NCI-H748 treated with DMSO at 0.1 percent for 48 hours (cell line): ENCODE results near the gene ABCC5.

Experiments
- DNase-seq: peaks from one replicate; lab custom pipeline; 2025; lab: John Stamatoyannopoulos, UW

Gene ABCC5

DNA sequence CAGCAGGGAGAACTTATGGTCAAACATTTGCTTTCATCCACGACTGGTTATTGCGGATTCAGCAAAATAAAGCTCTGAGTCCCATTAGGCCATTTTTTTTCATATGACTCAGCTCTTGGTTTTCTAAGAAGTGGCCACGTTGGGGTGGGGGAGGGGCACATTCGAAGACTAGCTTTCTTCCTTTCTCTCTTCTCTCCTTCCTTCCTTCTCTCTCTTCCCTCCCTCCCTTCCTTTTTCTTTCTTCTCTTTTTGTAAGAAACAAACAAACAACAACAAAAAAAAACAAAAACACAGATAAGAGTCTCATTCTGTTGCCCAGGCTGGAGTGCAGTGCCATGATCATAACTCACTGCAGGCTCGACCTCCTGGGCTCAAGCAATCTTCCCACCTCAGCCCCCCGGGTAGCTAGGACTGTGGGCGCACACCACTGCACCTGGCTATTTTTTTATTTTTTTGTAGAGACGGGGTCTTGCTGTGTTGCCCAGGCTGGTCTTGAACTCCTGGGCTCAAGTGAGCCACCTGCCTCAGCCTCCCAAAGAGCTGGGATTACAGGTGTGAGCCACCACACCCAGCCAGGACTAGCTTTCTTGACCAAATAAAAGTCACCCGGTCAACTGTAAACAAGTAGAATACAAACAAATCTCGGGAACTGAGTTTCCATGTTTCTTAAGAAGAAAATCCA is 41.6 kb downstream of the ABCC5 start:
- no peak for DNase-seq

DNA sequence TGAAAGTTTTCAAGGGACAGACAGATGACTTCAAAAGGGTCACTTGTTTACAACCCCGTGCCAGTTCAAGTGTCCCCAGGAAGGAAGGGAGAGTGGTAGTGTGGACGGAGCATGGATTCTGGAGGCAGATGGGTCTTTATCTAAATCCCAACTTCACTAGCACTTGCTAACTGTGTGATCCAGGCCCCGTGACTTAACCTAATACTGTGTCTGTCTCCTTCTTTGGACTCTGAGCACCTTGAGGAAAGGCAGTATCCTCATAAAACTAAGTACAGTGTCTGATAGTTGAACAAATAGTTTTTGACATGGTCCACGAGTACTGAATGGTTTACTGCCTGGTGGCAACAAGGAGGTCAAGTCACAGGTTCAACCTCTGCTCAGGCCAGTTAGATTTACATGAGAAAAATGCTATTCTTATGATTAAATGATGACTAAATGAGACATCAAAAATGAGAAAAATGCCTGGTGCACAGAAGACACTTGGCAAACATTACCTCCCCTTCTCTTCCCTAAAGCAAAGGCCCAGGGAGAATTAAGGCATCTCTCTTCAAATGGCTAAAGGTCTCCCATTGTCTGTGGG is 48.9 kb downstream of the ABCC5 start:
- DNase-seq = no peak

DNA sequence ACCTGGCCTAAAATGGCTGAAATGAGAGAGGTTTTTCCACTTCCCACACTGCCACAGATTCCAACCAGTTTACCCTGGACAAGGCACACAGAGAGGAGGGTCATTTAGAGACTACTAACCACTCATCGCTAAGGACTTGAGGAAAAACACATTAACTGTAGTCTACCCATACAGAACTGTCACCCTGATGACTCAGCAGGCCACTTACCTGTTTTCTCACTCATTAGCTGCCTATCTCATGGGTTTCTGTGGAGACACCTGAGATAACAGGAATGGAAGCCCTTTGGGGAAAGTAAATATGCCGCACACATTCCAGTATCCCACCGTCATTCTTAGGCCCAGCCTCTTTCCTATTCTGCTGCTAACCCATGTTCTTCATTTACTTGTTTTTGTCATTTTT is 50.0 kb downstream of the ABCC5 start:
- DNase-seq = no peak

DNA sequence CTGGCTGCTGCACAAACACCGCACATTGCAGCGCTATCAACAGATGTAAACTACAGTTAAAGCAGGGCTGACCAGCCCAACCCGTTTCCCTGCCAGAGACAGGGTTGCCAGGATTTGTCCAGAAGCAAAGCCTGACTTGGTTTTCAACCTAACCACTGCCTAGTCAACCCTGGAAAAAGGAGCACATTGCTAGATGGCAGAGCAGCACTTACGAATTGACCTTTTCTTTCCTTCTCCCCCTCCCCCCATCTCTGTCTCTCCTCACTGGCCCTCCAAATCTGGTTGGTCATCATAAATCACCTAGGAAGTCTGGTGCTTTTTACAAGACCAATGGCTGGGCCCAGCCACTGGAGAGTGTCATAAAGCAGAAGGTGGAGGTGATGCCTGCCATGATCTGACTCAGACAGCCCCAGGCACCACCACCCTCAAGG is 51.3 kb downstream of the ABCC5 start:
- DNase-seq = no peak

DNA sequence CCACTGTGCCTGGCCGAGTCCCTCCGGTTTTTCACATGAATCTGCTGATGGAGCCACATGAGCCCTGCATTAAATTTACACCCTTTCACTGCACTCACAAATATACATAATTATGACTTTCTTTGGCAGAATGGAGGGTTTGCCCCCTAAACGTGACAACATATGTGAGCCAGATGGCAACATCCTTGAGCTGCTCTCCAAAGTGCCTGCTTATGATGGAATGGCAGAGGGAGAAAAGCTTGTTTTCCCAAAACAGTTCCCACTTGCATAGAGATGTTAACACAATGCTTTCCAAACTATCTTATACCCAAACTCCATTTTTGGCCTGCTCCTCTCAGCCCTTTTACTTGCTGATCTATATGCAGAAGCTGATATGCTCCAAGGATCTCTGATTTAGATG is 54.9 kb downstream of the ABCC5 start:
- no peak for DNase-seq

DNA sequence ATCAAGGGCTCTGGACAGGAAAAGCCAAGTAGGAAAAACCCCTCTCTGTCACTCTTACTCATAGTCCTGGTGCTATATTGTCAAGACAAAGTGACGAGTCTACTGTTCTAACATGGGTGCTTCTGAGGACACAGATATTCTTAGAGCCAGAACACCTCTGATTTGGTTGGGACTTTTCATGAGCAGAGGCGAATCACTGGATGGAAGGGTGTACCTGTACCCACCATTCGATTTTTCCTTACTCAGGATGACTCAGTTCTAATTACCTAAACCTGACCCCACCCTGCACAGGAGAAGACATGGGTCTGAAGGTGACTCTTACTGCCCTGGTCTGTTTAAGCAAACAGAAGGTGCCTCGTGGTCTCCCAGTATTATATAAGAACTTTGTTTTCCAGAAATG is 58.5 kb downstream of the ABCC5 start:
- DNase-seq = no peak

DNA sequence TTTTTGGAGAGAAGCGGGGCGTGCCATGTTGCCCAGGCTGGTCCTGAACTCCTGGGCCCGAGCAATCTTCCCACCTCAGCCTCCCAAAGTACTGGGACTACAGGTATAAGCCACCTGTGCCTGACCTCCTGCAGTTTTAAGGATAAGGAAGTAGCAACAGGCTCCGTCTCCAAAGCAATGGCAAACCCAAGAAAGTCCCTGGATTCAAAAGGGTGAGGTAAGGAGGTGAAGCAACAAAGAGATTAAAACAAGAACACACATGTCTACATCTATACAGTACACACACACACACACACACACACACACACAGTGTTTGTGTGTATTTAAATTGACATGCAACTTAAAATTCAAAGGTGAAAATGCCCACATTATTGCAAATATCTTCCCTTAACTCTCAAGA is 58.9 kb downstream of the ABCC5 start:
- no peak for DNase-seq

DNA sequence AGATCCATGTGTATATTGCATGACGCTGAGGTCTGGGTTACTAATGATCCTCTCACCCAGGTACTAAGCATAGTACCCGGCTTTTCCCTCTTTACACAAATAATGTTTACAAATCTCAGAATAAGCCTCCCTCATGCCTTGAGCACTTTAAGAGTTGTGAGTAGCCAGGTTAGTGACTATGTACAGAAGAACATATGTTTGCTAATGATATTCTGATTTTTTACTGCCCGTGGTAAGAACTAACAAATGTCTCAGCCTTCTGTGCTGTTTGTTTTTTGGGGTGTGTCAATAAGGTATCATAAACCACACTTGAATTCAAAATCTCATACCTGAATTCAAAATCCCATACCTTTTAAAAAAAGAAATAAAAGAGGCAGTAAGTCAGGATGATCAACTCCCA is 59.5 kb downstream of the ABCC5 start:
- no peak for DNase-seq

DNA sequence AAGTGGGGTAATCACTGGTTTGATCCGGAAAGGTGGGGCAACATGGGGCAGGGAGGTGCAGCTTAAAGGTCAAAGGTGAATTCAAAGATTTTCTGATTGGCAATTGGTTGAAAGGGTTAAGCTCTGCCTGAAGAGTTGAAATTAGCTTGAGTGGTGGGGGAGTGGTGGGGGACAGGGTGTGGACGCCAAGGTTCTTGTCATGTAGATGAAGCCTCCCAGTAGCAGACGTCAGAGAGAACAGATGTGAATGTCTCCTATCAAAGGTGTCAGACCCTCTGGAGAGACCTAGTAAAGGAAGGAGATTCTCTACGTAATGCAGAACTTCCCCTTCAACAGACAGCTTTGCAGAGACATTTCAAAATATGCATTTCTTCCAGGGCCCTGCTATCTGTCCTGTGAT is 62.8 kb downstream of the ABCC5 start:
- DNase-seq = no peak

DNA sequence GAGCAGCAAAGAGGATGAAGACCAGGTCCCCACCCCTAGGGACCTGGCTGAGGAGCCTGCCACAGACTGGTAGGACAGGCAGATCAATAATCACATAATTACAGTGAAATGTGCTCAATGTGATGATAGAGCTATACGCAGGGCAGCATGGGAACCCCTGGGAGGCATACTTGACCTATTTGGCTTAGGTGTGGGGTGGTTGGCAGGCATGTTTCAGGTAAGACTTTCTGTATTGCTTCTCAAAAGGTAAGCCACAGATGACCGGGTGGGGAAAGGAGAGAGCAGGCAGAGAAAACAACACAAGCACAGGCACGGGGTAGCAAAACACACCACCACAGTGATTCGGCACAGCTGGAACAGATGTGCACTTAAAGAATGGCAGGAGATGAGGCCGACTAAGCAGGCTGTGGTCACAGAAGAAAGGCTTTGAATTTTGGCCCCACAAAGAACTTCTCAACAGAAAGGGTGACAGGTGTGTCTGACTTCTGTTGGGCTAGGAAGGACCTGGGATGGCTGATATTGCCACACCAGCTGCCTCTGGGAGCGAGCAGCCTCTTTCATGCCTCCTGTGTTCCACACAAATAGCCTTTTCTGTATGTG is 64.1 kb downstream of the ABCC5 start:
- DNase-seq = no peak

DNA sequence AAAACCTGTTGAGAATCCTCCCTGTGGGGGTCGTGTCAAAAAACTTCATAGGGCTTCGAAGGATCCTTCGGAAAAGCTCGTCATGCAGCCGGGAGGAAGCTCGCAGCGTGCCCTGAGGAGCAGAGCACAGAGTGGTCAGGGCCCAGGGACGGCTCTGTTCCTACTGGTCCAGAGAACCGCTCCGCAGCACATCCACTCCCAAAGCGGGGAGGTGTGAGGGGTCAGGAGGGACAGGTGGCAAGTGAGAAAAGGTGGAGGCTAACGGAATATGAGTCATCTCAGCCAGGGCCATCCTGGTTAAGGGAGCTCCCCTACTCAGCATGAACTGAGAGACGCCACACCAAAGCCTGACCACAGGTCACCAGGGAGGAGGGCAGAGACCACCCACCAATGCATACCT is 66.2 kb downstream of the ABCC5 start:
- DNase-seq = no peak

DNA sequence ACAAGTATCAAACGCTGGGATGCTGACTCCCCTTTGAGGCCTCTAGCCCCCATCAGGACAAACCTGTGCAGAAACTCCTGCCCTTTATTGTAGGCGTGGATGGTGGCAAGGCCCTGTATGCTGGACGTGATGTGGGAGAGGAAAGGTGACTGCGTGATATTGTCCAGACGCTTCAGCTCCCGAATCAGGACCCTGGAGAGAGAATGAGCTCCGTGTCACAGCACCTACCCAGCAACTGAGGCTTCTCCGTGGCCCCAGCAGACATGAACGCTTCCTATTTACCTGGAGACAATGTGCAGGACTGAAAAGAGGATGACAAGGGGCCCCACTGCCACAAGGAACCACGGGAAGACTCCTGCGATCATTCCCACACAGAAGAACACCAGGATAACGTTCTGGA is 68.0 kb downstream of the ABCC5 start:
- DNase-seq = no peak

DNA sequence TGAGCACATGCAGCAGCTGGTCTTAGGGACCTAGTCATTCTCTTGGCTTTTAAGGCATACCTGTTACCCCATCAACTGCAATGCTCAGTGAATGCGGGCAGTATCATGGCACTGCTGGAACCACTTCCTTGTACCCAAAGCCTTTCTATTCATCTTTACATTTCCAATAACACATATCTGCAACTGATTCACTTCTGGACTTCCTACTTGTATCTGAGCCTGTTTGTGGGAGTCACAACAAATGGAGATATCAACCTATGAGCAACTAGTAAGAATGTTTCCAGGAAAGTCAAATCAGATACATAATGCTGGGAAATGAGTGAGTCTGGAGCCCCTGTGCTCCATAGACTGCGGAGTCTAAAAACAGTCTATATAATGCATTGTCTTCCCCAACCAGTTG is 71.6 kb downstream of the ABCC5 start:
- no peak for DNase-seq

DNA sequence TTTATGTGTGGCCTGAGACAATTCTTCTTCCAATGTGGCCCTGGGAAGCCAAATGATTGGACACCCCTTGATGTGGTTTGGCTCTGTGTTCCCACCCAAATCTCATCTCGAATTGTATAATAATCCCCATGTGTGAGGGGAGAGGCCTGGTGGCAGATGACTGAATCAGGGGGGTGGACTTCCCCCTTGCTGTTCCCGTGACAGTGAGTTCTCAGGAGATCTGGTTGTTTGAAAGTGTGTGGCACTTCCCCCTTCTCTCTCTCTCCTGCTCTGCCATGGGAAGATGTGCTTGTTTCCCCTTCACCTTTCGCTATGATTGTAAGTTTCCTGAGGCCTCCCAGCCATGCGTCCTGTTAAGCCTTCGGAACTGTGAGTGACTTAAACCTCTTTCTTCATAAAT is 72.9 kb downstream of the ABCC5 start:
- DNase-seq = no peak

DNA sequence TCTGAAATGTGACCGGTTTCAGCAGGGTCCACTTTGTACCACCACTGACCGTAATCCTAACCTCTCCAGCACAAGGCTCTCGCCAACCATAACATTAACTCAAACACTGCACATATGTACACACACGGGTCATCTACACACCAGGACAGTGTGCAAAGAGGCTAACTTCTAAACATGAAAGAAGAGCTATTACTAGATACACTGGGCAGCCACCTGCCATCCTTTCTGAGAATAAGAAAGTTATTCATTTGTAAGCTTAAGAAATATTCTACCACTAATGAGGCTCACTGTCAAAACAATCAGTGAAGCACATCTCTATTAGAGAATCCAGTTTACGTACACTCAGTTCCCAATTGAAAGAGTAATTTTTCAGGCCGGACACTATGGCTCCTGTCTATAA is 73.9 kb downstream of the ABCC5 start:
- no peak for DNase-seq

DNA sequence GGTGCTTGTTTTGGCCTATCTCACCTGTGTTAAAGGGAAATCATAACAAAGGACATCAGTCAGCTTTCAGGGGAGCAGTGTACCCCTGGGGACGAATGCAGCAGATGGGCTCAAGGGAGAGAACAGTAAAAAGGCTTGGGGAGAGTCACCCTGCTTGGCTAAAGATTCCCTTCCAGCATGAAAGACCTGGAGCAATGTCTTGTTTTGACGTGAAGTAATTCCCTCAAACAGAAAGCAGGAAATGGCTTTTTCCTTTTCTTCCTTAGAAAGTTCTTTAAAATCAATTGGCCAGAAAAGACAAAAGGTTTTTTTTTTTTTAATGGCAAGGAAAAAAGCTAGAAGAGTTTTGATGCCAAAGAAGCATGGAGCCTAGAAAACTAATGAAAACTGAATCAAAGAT is 76.5 kb downstream of the ABCC5 start:
- DNase-seq = no peak

DNA sequence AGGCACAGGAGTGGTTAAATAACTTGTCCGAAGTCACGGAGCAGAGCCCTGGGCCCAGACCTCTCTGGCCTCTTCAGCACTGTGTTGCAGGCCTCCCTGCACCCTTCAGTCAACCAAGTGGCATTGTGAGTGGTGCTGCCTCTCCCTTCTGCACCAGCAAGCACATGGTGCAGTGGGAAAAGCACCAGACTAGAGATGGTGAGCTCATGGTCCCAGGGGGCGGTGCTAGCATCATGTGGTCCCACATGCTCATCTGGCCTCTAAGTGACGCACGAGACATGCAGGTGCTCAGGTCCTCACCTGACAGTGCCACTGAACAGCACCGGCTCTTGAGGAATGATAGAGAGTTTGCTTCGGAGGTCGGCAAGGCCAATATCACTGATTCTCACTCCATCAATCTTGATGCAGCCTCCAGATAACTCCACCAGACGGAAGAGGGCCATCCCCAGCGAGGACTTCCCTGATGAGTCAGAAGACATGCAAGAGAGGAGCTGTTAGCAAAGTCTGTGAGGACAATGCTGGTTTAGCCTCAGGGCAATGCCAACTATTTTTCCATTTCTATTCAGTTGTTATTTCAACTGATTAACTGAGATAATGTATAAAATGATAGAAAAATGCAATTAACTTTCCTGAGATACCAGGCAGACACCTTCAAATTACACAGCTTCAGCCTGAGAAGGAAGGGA is 79.9 kb downstream of the ABCC5 start:
- no peak for DNase-seq

DNA sequence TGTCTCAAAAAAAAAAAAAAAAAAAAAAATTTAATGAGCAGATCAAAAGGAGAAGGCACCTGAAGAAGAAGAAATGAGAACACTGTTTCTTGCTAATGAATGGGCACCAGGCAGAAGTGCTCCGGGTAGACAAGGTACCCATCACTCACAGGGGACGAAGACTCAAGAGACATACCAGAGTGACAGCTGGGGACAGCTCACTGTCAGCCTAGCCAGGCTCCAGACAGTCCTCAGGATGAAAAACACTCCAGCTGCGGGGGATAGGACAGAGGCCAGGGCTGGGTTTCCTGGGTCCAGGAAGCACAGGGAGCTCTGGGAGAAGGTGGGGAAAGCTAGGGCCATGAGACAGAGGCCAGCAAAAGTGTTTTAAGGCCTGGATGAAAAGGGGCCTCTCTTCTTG is 84.5 kb downstream of the ABCC5 start:
- DNase-seq = no peak

DNA sequence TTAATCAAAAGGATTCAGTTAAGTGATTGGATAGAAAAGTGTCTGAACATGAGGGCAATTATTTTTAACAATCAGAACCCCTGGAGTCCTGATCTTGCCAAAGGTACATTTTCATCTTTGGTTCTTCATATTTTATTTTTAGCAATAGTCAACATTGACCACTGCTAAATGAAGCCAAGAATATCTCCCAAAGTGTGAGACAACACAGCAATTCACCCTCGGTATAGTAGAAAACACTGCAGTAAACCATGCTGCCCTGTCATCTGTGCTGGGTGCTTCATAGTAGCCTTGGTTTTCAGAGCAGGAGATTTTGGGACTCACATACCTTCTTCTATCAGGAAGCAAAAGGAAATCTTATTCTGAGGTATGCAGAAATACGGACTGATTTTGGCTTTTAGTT is 85.8 kb downstream of the ABCC5 start:
- no peak for DNase-seq

DNA sequence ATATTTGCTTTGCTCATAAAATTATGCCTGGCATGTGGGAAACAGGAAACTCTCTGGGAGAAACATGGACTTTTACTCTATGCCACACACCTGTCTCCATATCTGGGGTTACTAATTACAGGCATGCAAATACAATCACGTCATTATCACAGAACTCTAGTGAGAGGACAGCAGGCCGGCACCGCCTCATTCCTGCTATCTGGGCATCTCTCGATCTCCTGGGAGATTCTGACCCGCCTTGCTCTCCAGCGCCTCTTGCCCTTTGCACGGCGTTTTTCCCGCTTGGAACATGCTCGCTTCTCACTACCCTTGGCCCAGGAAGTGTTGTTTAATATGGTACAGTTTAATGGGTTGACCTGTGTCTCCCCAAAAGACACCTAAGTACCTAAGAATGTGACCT is 87.6 kb downstream of the ABCC5 start:
- no peak for DNase-seq

DNA sequence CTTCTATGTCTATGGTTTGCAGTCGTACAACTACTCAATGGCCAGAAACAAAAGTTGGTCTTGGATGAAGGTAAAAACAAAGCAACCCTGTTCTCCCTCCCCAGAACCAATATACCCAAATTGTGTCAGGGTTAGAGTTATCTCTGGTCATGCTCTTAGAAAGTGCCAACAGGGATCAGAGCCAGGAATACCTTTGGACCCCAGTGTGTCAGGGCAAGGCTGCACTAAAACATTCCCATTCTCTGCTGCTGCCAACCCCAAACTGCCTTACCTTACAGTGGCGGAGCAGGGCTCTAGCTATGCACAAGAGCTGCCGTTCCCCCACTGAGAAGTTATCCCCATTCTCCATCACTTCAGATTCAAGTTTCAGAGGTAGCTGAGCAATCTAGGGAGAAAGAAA is 90.6 kb downstream of the ABCC5 start:
- DNase-seq = no peak

DNA sequence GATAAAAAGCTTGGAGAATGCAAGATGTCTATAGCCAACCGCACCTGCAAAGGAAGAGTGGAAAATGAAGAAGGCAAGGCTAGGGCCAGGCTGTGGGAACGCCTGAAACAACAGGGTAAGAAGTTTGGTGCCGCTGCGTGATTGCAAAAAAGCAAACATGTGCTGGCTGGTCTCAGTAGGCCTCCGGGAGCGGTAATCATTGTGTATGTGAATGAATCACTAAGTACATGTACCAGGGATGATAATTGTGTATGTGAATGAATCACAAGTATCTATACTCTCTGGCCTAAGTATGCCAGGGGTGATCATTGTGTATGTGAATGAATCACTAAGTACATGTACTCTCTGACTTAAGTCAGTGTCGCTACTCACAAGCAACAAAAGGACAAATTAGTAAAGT is 92.7 kb downstream of the ABCC5 start:
- no peak for DNase-seq

DNA sequence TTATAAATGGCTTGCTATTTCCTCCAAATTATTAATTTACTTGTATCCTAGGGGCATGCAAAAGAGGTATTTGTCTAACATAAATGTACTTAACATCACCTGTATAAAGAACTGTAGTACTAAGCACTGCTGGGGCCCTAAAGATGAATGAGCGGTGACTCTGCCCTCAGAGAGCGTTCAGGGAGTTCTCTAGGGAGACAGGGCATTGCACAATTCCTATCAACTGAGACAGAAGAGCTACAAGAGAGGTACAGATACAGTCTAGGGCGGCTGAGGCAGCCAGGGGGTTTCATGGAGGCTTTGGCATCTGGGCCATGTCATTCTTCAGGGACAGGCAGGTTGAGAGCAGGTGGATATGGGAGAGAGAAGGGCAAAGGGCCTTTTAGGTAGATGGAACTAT is 93.1 kb downstream of the ABCC5 start:
- DNase-seq = no peak
